Measurements from ENCODE around the gene SUSD3. TPM values are rescaled to one million over a fixed set of nuclear protein-coding genes. Genes with fewer than 3 reads are reported as not detected.

SUSD3 gene
- total RNA-seq, 1 experiment from 2014 or later = 11.9 TPM

GRCh38 chr9:93126825-93127368 is 68.4 kb downstream of the SUSD3 start:
- DNase-seq (ENCODE audit: low spot score) (no peak), ATAC-seq (peak; percentile 54)
- CTCF ChIA-PET = interaction anchor here (0.5 to 2.6 kb wide), 8 partner anchors 9 to 328 kb away, joined by 3 to 17 read pairs (median 4); no protein-coding TSS in a partner anchor
- POLR2A ChIA-PET = no interaction called here
- Mint-ChIP-seq H3K9me3 (no peaks in the 10 kb centered on the region), H3K27me3 (ENCODE audit: low read depth) (no peaks in the 10 kb centered on the region), H3K4me3 (no peak overlapping the region), H3K4me1 (peaks cover 24% of the 10 kb centered on the region), H3K27ac (peak overlapping the region; percentile 78), H3K36me3 (peaks cover 5% of the 10 kb centered on the region; the same call in 1 of the 2 replicates)
- TF ChIP-seq TP53 (CRISPR knock-in tag; IDR thresholded peaks at IDR 0.05) = no peak
- TF ChIP-seq USF1 (CRISPR knock-in tag; IDR thresholded peaks at IDR 0.05) = no peak
- TF ChIP-seq ZNF512 (CRISPR knock-in tag; IDR thresholded peaks at IDR 0.05; ENCODE audit: borderline replicate concordance) = 0 out of 2 replicates have a peak, but pooled peaks have one; percentile 45
- TF ChIP-seq SP1 (CRISPR knock-in tag; conservative IDR thresholded peaks at IDR 0.05) = 0 out of 2 replicates have a peak, but pooled peaks have one; percentile 19
- TF ChIP-seq E2F4 (CRISPR knock-in tag; IDR thresholded peaks at IDR 0.05; ENCODE audit: borderline replicate concordance, low read depth) = 0 out of 2 replicates have a peak, but pooled peaks have one; percentile 42

GRCh38 chr9:93127395-93127911 is 69.0 kb downstream of the SUSD3 start:
- ATAC-seq (no peak), DNase-seq (ENCODE audit: low spot score) (no peak)
- Mint-ChIP-seq H3K27me3 (ENCODE audit: low read depth) (no peaks in the 10 kb centered on the region), H3K36me3 (peaks cover 5% of the 10 kb centered on the region; the same call in 1 of the 2 replicates), H3K9me3 (no peaks in the 10 kb centered on the region), H3K27ac (peak overlapping the region; percentile 78), H3K4me3 (no peak overlapping the region), H3K4me1 (peaks cover 29% of the 10 kb centered on the region)
- TF ChIP-seq E2F4 (CRISPR knock-in tag; IDR thresholded peaks at IDR 0.05; ENCODE audit: borderline replicate concordance, low read depth) = no peak
- no peak for TF ChIP-seq ZNF121 (CRISPR knock-in tag; IDR thresholded peaks at IDR 0.05)
- CTCF ChIA-PET = interaction anchor here (0.5 to 2.6 kb wide), 8 partner anchors 8 to 327 kb away, joined by 3 to 17 read pairs (median 4); no protein-coding TSS in a partner anchor
- POLR2A ChIA-PET = no interaction called here

- ATAC-seq (no peak), DNase-seq (ENCODE audit: low spot score) (no peak)
- Mint-ChIP-seq H3K27ac (peak overlapping the region; percentile 93), H3K27me3 (ENCODE audit: low read depth) (no peaks in the 10 kb centered on the region), H3K4me3 (no peak overlapping the region), H3K4me1 (peaks cover 36% of the 10 kb centered on the region), H3K9me3 (no peaks in the 10 kb centered on the region), H3K36me3 (peaks cover 5% of the 10 kb centered on the region; the same call in 1 of the 2 replicates)
- ChIA-PET CTCF (interaction anchor here (1.6 to 2.6 kb wide), 5 partner anchors 8 to 26 kb away, joined by 5 to 17 read pairs (median 8); no protein-coding TSS in a partner anchor), POLR2A (interaction anchor here (0.6 to 1.1 kb wide), 2 partner anchors 9 to 341 kb away, joined by 3 to 5 read pairs; no protein-coding TSS in a partner anchor)
- TF ChIP-seq OVOL2 (CRISPR knock-in tag; IDR thresholded peaks at IDR 0.05; ENCODE audit: borderline replicate concordance) (no peak), ZNF317 (CRISPR knock-in tag; IDR thresholded peaks at IDR 0.05; ENCODE audit: borderline replicate concordance, low read depth) (no peak), ARID4B (CRISPR knock-in tag; IDR thresholded peaks at IDR 0.05; ENCODE audit: borderline replicate concordance) (no peak), CDX4 (CRISPR knock-in tag; IDR thresholded peaks at IDR 0.05; ENCODE audit: borderline replicate concordance) (no peak), FOXK1 (CRISPR knock-in tag; IDR thresholded peaks at IDR 0.05) (no peak), ZBTB21 (CRISPR knock-in tag; IDR thresholded peaks at IDR 0.05; ENCODE audit: borderline replicate concordance) (no peak), ZNF219 (CRISPR knock-in tag; IDR thresholded peaks at IDR 0.05; ENCODE audit: borderline replicate concordance) (no peak), E2F1 (CRISPR knock-in tag; IDR thresholded peaks at IDR 0.05) (no peak), TCF7 (CRISPR knock-in tag; IDR thresholded peaks at IDR 0.05; ENCODE audit: low read depth) (no peak)
Observed at GRCh38 chr9:93128011-93128714, 69.7 kb downstream of the SUSD3 start.
